ENCODE measurements around the gene SPTB.
A peak's percentile ranks its signal among the peaks of the same experiment; 100 is the strongest.
"Not testable (repeated sequence)": the region's sequence is repeated elsewhere in the genome, so short reads cannot be mapped to it uniquely, and the experiment has no call there.

SPTB gene

GRCh38 chr14:64879635-64880220 is at the start of gene SPTB:
TSS of gene SPTB (minus strand) at chr14:64879907. CDS start at chr14:64823094, 56,813 bp downstream.
- DNase-seq: no peak

GRCh38 chr14:64929014-64929359 is 49.3 kb upstream of the SPTB start:
- DNase-seq: no peak

- DNase-seq: no peak
Observed at GRCh38 chr14:64928239-64929013, 48.7 kb upstream of the SPTB start.

GRCh38 chr14:64927031-64927430 is 47.3 kb upstream of the SPTB start:
- no peak for DNase-seq

- no peak for DNase-seq
Observed at GRCh38 chr14:64926398-64926995, 46.8 kb upstream of the SPTB start.

GRCh38 chr14:64923015-64923414 is 43.3 kb upstream of the SPTB start:
- no peak for DNase-seq

GRCh38 chr14:64920465-64920864 is 40.8 kb upstream of the SPTB start:
- no peak for DNase-seq

- DNase-seq: no peak
Observed at GRCh38 chr14:64919618-64920017, 39.9 kb upstream of the SPTB start.

- no peak for DNase-seq
Observed at GRCh38 chr14:64919215-64919614, 39.5 kb upstream of the SPTB start.

- no peak for DNase-seq
Observed at GRCh38 chr14:64918216-64918615, 38.5 kb upstream of the SPTB start.

- DNase-seq: no peak
Observed at GRCh38 chr14:64915797-64916196, 36.1 kb upstream of the SPTB start.

- no peak for DNase-seq
Observed at GRCh38 chr14:64915029-64915424, 35.3 kb upstream of the SPTB start.

GRCh38 chr14:64914237-64915028 is 34.7 kb upstream of the SPTB start, which contains the start of gene CHURC1:
TSS of gene CHURC1 (plus strand) at chr14:64914455. CDS start at chr14:64914496, 41 bp downstream.
- peak; percentile 99 for DNase-seq

GRCh38 chr14:64913477-64913876 is 33.8 kb upstream of the SPTB start:
- not testable (repeated sequence) for DNase-seq

- peak; percentile 50 for DNase-seq
Observed at GRCh38 chr14:64912261-64912660, 32.6 kb upstream of the SPTB start.

GRCh38 chr14:64910847-64911495 is 31.3 kb upstream of the SPTB start:
- no peak for DNase-seq

GRCh38 chr14:64906022-64906421 is 26.3 kb upstream of the SPTB start:
- DNase-seq: peak; percentile 71

- peak; percentile 91 for DNase-seq
Observed at GRCh38 chr14:64899958-64900357, 20.3 kb upstream of the SPTB start.

GRCh38 chr14:64891839-64892375 is 12.2 kb upstream of the SPTB start:
- peak; percentile 14 for DNase-seq

- no peak for DNase-seq
Observed at GRCh38 chr14:64891173-64891838, 11.6 kb upstream of the SPTB start.

GRCh38 chr14:64889352-64889751 is 9.6 kb upstream of the SPTB start:
- DNase-seq: no peak

- no peak for DNase-seq
Observed at GRCh38 chr14:64885559-64885958, 5.9 kb upstream of the SPTB start.
